ENCODE results near the gene SLC8A1.

Gene SLC8A1

GRCh38 chr2:40178971-40179370, 272.9 kb downstream of the SLC8A1 start:
- no peak for DNase-seq

- no peak for DNase-seq
Observed at GRCh38 chr2:40178171-40178778, 273.6 kb downstream of the SLC8A1 start.

DNA sequence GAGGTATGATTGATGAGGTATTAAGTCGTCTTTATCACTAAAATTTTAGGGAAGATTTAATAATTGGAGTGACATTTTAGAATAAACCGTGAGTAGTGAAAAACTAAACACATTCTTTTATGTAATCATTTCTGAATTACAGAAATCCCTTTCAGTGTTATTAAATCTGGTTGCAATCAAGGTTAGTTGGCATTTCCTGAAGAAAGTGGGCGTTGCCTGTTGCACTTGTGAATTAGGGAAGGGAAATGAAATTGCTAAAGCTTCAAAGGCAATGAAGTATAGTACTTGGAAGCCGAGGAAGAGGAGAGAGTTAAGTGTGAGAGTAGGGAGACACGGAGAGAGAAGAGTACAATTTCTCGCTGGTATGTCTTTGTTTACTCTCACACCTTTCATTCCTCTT, 274.5 kb downstream of the SLC8A1 start:
- no peak for DNase-seq

DNA sequence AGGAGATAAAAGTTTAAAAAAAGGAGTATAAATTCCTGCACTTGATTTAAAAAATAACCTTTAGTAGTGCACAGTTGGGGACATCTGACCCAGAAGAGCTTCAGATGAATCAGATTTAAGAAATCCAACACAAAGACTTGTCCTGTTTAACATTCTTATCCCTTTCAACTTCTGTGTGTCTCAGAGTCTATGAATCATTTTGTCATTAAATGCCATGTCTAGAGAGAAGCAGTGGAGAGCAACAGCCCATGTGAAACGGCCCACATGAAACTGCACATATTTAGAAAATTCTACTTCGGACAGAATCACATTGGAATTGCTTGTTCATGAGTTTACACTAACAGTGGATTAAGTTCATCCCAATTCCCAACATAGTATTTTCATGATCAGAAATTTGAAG, 278.6 kb downstream of the SLC8A1 start:
- no peak for DNase-seq

DNA sequence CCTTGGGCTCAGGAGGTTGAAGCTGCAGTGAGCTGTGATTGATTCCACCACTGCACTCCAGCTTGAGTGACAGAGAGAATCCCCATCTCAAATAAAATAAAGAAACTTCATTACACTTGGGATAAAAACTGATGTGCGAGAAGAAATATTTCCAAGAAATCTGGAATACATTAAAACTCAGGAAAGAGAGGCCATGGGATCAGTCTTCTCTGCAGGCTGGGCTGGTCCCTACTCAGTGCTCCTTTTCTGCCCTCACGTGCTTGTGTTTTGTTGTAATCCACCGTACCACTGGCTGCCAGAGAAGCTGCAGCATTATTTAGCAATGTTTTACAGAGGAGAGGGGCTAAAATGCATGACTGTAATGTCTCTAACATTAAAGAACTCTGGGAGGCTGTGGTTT, 282.0 kb downstream of the SLC8A1 start:
- no peak for DNase-seq

- no peak for DNase-seq
Observed at GRCh38 chr2:40169430-40169829, 282.5 kb downstream of the SLC8A1 start.

DNA sequence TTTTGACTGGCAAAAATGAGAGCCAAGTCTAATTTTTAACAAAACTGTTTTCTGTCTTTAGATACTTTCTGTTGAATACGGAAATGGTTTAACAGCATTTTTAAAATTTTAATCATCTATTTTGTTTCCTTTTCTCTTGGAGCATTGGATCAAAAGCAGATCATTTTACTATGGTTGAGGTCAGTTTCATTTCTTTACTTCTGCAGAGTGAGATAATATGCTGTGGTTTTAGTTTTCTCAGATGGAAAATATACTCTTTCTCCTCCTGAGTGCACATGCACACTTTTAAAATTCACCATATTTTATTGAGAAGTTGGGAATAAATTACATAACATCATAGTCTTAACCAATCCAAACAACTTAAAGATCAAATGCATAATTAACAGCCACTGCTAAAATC, 283.3 kb downstream of the SLC8A1 start:
- no peak for DNase-seq

DNA sequence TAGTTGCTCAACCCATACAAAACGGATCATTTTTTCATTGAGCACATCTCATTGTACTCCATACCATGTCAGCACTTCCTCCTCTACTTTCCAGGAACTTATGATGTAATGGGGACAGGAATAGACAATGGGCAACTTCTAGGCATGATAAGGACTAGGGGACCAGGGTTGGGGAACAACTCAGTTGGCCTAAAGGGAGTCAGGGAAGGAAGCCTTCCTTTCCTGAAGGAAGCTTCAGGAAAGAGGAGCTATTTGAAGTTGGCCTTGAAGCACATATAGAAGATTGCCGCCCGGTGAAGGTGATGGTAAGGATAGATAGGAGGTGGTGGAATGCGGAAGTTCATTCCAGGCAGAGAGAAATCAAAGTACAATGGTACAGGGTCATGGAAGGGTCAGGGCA, 283.9 kb downstream of the SLC8A1 start:
- DNase-seq = no peak

GRCh38 chr2:40166006-40166405, 285.9 kb downstream of the SLC8A1 start:
- no peak for DNase-seq

DNA sequence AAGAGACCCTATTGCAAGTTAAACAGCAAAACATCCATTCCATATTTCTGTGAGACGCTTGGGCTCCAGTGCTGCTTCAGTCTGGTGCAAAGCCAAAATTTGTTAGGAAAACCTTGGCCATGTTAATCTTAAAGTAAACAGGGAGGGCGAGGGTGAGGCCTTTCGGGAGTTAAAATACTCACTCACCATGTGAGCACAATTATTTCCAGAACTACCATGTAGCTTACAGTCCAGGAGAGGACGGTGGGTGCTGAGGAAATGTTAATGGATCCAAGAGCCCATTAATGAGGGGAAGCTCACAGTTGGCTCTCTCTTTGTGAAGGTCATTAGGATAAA, 286.4 kb downstream of the SLC8A1 start:
- no peak for DNase-seq

GRCh38 chr2:40164736-40165508, 287.0 kb downstream of the SLC8A1 start:
- DNase-seq = no peak

GRCh38 chr2:40161986-40162385, 289.9 kb downstream of the SLC8A1 start:
- DNase-seq = no peak

DNA sequence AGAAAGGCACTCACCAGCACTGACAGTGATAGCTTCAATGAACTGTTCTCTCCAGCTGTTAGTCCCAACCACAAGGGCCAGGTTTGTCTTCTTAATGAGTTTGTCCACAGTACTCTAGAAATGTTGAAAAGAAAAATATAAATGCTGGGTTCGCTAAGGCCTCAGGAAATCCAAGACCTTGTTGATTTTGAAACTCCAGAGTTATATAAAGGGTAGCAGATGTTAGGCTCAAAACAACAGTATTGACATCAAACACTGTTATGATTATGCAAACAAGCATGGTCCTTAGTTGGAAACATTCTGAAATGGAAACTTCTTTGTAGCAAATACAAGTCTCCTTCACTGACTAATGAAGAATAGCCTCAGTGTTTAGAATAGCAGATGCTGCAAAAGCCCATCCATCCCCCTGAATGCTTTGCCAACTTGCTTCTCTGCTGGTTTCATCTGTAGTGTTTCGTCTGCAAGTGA, 291.1 kb downstream of the SLC8A1 start:
- DNase-seq = no peak

DNA sequence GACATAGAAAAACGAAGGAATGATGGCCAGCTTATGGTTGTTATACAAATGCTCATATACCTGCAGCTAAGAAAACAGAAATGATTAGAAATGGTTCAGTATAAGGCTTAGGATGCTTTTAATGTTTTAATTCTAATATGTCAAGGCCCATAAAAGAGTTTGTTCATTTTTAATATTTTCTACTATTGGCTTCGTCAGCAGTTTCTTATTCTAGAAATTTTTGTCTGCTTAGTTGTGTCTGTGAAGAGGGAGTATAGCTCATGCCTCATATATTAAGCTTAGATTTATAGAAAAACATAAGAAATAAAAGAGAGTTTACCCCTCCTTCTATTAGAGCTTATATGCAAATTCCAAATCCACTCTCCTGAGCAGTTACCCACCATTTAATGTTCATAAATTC, 292.6 kb downstream of the SLC8A1 start:
- no peak for DNase-seq

DNA sequence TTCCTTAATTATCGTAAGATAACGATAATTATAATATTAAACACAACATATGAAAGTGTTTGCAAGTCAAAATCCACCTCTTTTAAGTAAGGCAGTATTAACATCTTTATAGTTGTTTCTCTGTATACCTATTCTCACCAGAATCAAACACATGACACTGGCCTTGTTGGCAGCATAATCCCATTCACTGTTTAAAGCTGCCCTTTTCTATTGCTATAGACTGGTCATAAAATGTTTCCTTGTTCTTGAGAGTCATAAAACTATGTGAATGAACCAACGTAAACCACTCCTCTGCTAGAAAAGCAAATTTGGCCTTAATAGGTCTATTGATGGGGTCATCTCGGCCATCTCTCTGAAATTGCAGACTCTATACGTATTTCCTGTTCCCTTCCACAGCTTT, 293.1 kb downstream of the SLC8A1 start:
- no peak for DNase-seq

- DNase-seq = no peak
Observed at GRCh38 chr2:40155728-40156127, 296.2 kb downstream of the SLC8A1 start.

GRCh38 chr2:40150266-40150665, 301.6 kb downstream of the SLC8A1 start:
- DNase-seq = no peak

- no peak for DNase-seq
Observed at GRCh38 chr2:40148334-40148733, 303.6 kb downstream of the SLC8A1 start.

GRCh38 chr2:40147360-40147759, 304.5 kb downstream of the SLC8A1 start:
- no peak for DNase-seq

GRCh38 chr2:40144022-40144421, 307.9 kb downstream of the SLC8A1 start:
- DNase-seq = no peak

GRCh38 chr2:40138314-40138713, 313.6 kb downstream of the SLC8A1 start:
- no peak for DNase-seq

GRCh38 chr2:40131081-40131704, 320.7 kb downstream of the SLC8A1 start:
- no peak for DNase-seq

- DNase-seq = no peak
Observed at GRCh38 chr2:40130251-40130994, 321.5 kb downstream of the SLC8A1 start.

DNA sequence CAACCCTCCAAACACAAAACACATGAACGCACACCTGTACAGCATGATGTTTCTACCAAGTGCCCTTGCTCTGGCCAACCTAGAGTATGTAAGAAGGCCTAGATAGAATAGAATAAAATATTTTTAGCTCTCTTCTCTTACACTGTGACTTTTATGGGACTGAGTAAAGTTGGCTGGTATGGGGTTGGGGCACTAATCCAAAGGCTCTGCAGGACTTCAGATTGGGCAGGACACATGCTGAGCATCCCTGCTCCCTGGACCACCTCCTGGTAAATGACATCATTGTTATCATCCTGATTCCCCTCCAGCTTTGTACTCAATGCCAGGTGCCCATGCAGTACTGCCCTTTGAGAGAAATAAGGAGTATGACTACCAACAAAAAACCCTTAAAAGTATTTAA, 322.2 kb downstream of the SLC8A1 start:
- no peak for DNase-seq

All from SW 1271 (cell line).